ENCODE measurements around the gene MAML1. TPM values are rescaled to one million over a fixed set of nuclear protein-coding genes. Genes with fewer than 3 reads are reported as not detected.

MAML1 gene
- total RNA-seq, 2 donors from 2014 or later, result 29.7 TPM

- Histone ChIP-seq H3K27me3 (no peaks in the 10 kb centered on the region), H3K9me3 (no peaks in the 10 kb centered on the region), H3K9ac (ENCODE audit: low read depth in 2 of 2, low read length in 2 of 2) (peak overlapping the region; percentile 27 to 96), H3K36me3 (peaks cover 10% of the 10 kb centered on the region), H3K4me1 (peaks cover 39% of the 10 kb centered on the region), H3K27ac (peak overlapping the region; percentile 99), H3K4me3 (peak overlapping the region; percentile 84)
- intact Hi-C loops (cut with DNase I), result loop anchor here (10.0 kb wide), 1 partner anchor 100 kb away; the partner anchor contains the start of gene TBC1D9B
- no peak for TF ChIP-seq CTCF (IDR thresholded peaks at IDR 0.05)
- no peak for DNase-seq
These were observed 71.9 kb downstream of the MAML1 start for GRCh38 chr5:179804555-179804947.

- peak overlapping the region; percentile 84 for H3K4me3 ChIP-seq
- peak; percentile 88 for DNase-seq
- peak overlapping the region; percentile 99 for H3K27ac ChIP-seq
- H3K9ac ChIP-seq (ENCODE audit: low read depth in 2 of 2, low read length in 2 of 2), result peak overlapping the region; percentile 96
- H3K27me3 ChIP-seq, result no peaks in the 10 kb centered on the region
- no peak for TF ChIP-seq CTCF (IDR thresholded peaks at IDR 0.05)
- no peaks in the 10 kb centered on the region for H3K9me3 ChIP-seq
- peaks cover 8% of the 10 kb centered on the region for H3K36me3 ChIP-seq
- H3K4me1 ChIP-seq, result peaks cover 39% of the 10 kb centered on the region
- intact Hi-C loops (cut with DNase I), result loop anchor here (10.0 kb wide), 1 partner anchor 100 kb away; the partner anchor contains the start of gene TBC1D9B
These were observed 72.5 kb downstream of the MAML1 start for GRCh38 chr5:179805070-179805528.

- Histone ChIP-seq H3K27ac (peak overlapping the region; percentile 99), H3K9ac (ENCODE audit: low read depth in 2 of 2, low read length in 2 of 2) (peak overlapping the region; percentile 96), H3K4me3 (peak overlapping the region; percentile 84), H3K36me3 (peaks cover 7% of the 10 kb centered on the region), H3K9me3 (no peaks in the 10 kb centered on the region), H3K27me3 (no peaks in the 10 kb centered on the region), H3K4me1 (peaks cover 39% of the 10 kb centered on the region)
- peak; percentile 31 for DNase-seq
- no peak for TF ChIP-seq CTCF (IDR thresholded peaks at IDR 0.05)
- intact Hi-C loops (cut with DNase I), result loop anchor here (10.0 kb wide), 1 partner anchor 99 kb away; the partner anchor contains the start of gene TBC1D9B
These were observed 73.1 kb downstream of the MAML1 start for GRCh38 chr5:179805529-179806249.

GRCh38 chr5:179806250-179807048 lies 73.8 kb downstream of the MAML1 start, which contains the start of gene MGAT4B:
Gene MGAT4B (minus strand): TSS chr5:179806866. CDS start chr5:179806583, 283 bp downstream.
- no peak for TF ChIP-seq CTCF (IDR thresholded peaks at IDR 0.05)
- peak within 1 kb of the TSS; percentile 84 for H3K4me3 ChIP-seq
- peaks cover 39% of the 10 kb centered on the region for H3K4me1 ChIP-seq
- intact Hi-C loops (cut with DNase I), result loop anchor here (10.0 kb wide), 1 partner anchor 98 kb away; the partner anchor contains the start of gene TBC1D9B
- no peaks in the 10 kb centered on the region for H3K27me3 ChIP-seq
- H3K9me3 ChIP-seq, result no peaks in the 10 kb centered on the region
- peak within 1 kb of the TSS; percentile 96 for H3K9ac ChIP-seq (ENCODE audit: low read depth in 2 of 2, low read length in 2 of 2)
- DNase-seq, result peak; percentile 83
- peak within 1 kb of the TSS; percentile 99 for H3K27ac ChIP-seq
- no peaks in the 10 kb centered on the region for H3K36me3 ChIP-seq

GRCh38 chr5:179812135-179812825 lies 79.7 kb downstream of the MAML1 start:
- no peak overlapping the region for H3K4me3 ChIP-seq
- H3K27me3 ChIP-seq, result no peaks in the 10 kb centered on the region
- intact Hi-C loops (cut with DNase I), result no loop called here
- no peaks in the 10 kb centered on the region for H3K36me3 ChIP-seq
- no peak for TF ChIP-seq CTCF (IDR thresholded peaks at IDR 0.05)
- peaks cover 5% of the 10 kb centered on the region for H3K4me1 ChIP-seq
- H3K9ac ChIP-seq (ENCODE audit: low read depth in 2 of 2, low read length in 2 of 2), result no peak overlapping the region
- no peaks in the 10 kb centered on the region for H3K9me3 ChIP-seq
- no peak for DNase-seq
- H3K27ac ChIP-seq, result no peak overlapping the region

All from colonic mucosa (tissue), 4 donors.